ENCODE results near the gene PPP2R1A. TPM values are rescaled to one million over a fixed set of nuclear protein-coding genes. Genes with fewer than 3 reads are reported as not detected.
A peak's percentile ranks its signal among the peaks of the same experiment; 100 is the strongest.

Gene PPP2R1A
- total RNA-seq, 1 donor from 2014 or later, result 67.4 TPM

GRCh38 chr19:52269338-52270261 lies 79.7 kb downstream of the PPP2R1A start, which contains the start of gene ZNF766:
TSS of gene ZNF766 (plus strand) at chr19:52269587. CDS start at chr19:52269614, 27 bp downstream.
- DNase-seq (ENCODE audit: low read depth), result peak; percentile 82
- H3K36me3 ChIP-seq (ENCODE audit: control insufficient read depth, insufficient read depth, low read length), result peaks cover 6% of the 10 kb centered on the region
- no peak for FAIRE-seq
- H3K4me3 ChIP-seq (ENCODE audit: low read depth, low read length), result peak within 1 kb of the TSS; percentile 99
- no peak for TF ChIP-seq CTCF (IDR thresholded peaks at IDR 0.05; ENCODE audit: insufficient read depth, low read length, severe bottlenecking)
- no peaks in the 10 kb centered on the region for H3K27me3 ChIP-seq (ENCODE audit: control insufficient read depth, insufficient read depth, low read length)

GRCh38 chr19:52270266-52270885 lies 80.5 kb downstream of the PPP2R1A start:
- H3K4me3 ChIP-seq (ENCODE audit: low read depth, low read length), result peak overlapping the region; percentile 99
- H3K36me3 ChIP-seq (ENCODE audit: control insufficient read depth, insufficient read depth, low read length), result peaks cover 6% of the 10 kb centered on the region
- no peaks in the 10 kb centered on the region for H3K27me3 ChIP-seq (ENCODE audit: control insufficient read depth, insufficient read depth, low read length)
- FAIRE-seq (no peak), DNase-seq (ENCODE audit: low read depth) (peak; percentile 1)
- TF ChIP-seq CTCF (IDR thresholded peaks at IDR 0.05; ENCODE audit: insufficient read depth, low read length, severe bottlenecking), result no peak

- DNase-seq (ENCODE audit: low read depth) (no peak), FAIRE-seq (no peak)
- H3K4me3 ChIP-seq (ENCODE audit: low read depth, low read length), result no peak overlapping the region
- no peaks in the 10 kb centered on the region for H3K27me3 ChIP-seq (ENCODE audit: control insufficient read depth, insufficient read depth, low read length)
- H3K36me3 ChIP-seq (ENCODE audit: control insufficient read depth, insufficient read depth, low read length), result peaks cover 6% of the 10 kb centered on the region
- TF ChIP-seq CTCF (IDR thresholded peaks at IDR 0.05; ENCODE audit: insufficient read depth, low read length, severe bottlenecking), result no peak
These were observed 83.4 kb downstream of the PPP2R1A start for GRCh38 chr19:52273301-52273700.

- Histone ChIP-seq H3K36me3 (ENCODE audit: control insufficient read depth, insufficient read depth, low read length) (peaks cover 6% of the 10 kb centered on the region), H3K27me3 (ENCODE audit: control insufficient read depth, insufficient read depth, low read length) (no peaks in the 10 kb centered on the region), H3K4me3 (ENCODE audit: low read depth, low read length) (no peak overlapping the region)
- no peak for TF ChIP-seq CTCF (IDR thresholded peaks at IDR 0.05; ENCODE audit: insufficient read depth, low read length, severe bottlenecking)
- no peak for DNase-seq (ENCODE audit: low read depth)
- FAIRE-seq, result no peak
These were observed 84.3 kb downstream of the PPP2R1A start for GRCh38 chr19:52274191-52274590.

GRCh38 chr19:52275988-52276387 lies 86.1 kb downstream of the PPP2R1A start:
- peaks cover 6% of the 10 kb centered on the region for H3K36me3 ChIP-seq (ENCODE audit: control insufficient read depth, insufficient read depth, low read length)

More at GRCh38 chr19:52275988-52276387, 86.1 kb downstream of the PPP2R1A start:
- DNase-seq (ENCODE audit: low read depth) (no peak), FAIRE-seq (no peak)
- no peak for TF ChIP-seq CTCF (IDR thresholded peaks at IDR 0.05; ENCODE audit: insufficient read depth, low read length, severe bottlenecking)
- Histone ChIP-seq H3K4me3 (ENCODE audit: low read depth, low read length) (no peak overlapping the region), H3K27me3 (ENCODE audit: control insufficient read depth, insufficient read depth, low read length) (no peaks in the 10 kb centered on the region)

Measured in bronchial epithelial cell (primary cell).